Dedifferentiated amniotic fluid mesenchymal stem cell (primary cell): ENCODE data around the gene CAVIN2.

Experiments used
- DNase-seq: peaks from one replicate; pipeline ENCODE4 v3.0.0-alpha.2; 2016; ENCODE audit errors: extremely low spot score

The CAVIN2 gene

GRCh38 chr2:191864628-191865374, 17.9 kb upstream of the CAVIN2 start:
- no peak for DNase-seq

- DNase-seq, result no peak
Measured at GRCh38 chr2:191863988-191864387, 17.1 kb upstream of the CAVIN2 start.

- no peak for DNase-seq
Measured at GRCh38 chr2:191862156-191862775, 15.4 kb upstream of the CAVIN2 start.

- no peak for DNase-seq
Measured at GRCh38 chr2:191860760-191861466, 14.0 kb upstream of the CAVIN2 start.

GRCh38 chr2:191859681-191860080, 12.8 kb upstream of the CAVIN2 start:
- no peak for DNase-seq

GRCh38 chr2:191857886-191858285, 11.0 kb upstream of the CAVIN2 start:
- DNase-seq, result no peak

GRCh38 chr2:191857259-191857805, 10.4 kb upstream of the CAVIN2 start:
- DNase-seq, result no peak

GRCh38 chr2:191856111-191856876, 9.4 kb upstream of the CAVIN2 start:
- no peak for DNase-seq

GRCh38 chr2:191855382-191855781, 8.5 kb upstream of the CAVIN2 start:
- DNase-seq, result no peak

- DNase-seq, result no peak
Measured at GRCh38 chr2:191854382-191855372, 7.8 kb upstream of the CAVIN2 start.

- DNase-seq, result no peak
Measured at GRCh38 chr2:191853843-191854242, 7.0 kb upstream of the CAVIN2 start.

- DNase-seq, result no peak
Measured at GRCh38 chr2:191851158-191851557, 4.3 kb upstream of the CAVIN2 start.

- no peak for DNase-seq
Measured at GRCh38 chr2:191848771-191849767, 2.2 kb upstream of the CAVIN2 start.

- DNase-seq, result no peak
Measured at GRCh38 chr2:191847764-191848163, 876 bp upstream of the CAVIN2 start.

- DNase-seq, result no peak
Measured at GRCh38 chr2:191845876-191846514, 893 bp downstream of the CAVIN2 start.

GRCh38 chr2:191845248-191845715, 1.6 kb downstream of the CAVIN2 start:
- DNase-seq, result no peak

GRCh38 chr2:191844706-191845105, 2.2 kb downstream of the CAVIN2 start:
- no peak for DNase-seq

- no peak for DNase-seq
Measured at GRCh38 chr2:191840921-191841320, 6.0 kb downstream of the CAVIN2 start.
